ENCODE results near the gene ARID5B.

- no peak for TF ChIP-seq CTCF (conservative IDR thresholded peaks at IDR 0.05; ENCODE audit: low read length)
- no peak for TF ChIP-seq EZH2phosphoT487 (IDR thresholded peaks at IDR 0.05; ENCODE audit: borderline replicate concordance)
Measured at GRCh38 chr10:62008946-62009345, 107.4 kb downstream of the ARID5B start.
